HEK293 (cell line): ENCODE data around the gene ADAMTS17.

Source experiments
- CTCF ChIA-PET: fragments of 350-600 bp; formaldehyde crosslinking; extraction: SDS; loops from one replicate; lab custom pipeline; 2021; ENCODE audit warnings: antibody characterized with exemption; lab: Yijun Ruan, JAX
- POLR2A ChIA-PET: fragments of 300-600 bp; formaldehyde crosslinking; extraction: SDS; loops from one replicate; lab custom pipeline; 2020; ENCODE audit warnings: antibody characterized with exemption, inconsistent platforms; lab: Yijun Ruan, JAX
- H3K27ac ChIP-seq: fragments of 200-500 bp; sonication (Bioruptor generic); 2 replicates; pipeline ENCODE4 v1.5.1; 2014; ENCODE audit warnings: low read depth, low read length, control low read depth, inconsistent platforms; ENCODE audit errors: extremely low read depth
- H3K36me3 ChIP-seq, 2 experiments: fragments of 200-500 bp in 1 of 2; sonication (Bioruptor generic) in 1 of 2; 1 replicate in 1 of 2; 2 replicates in 1 of 2; pipeline ENCODE4 v1.5.1; 2014 to 2017; ENCODE audit warnings: inconsistent platforms in 2 of 2, low read length in 2 of 2; ENCODE audit not compliant: control insufficient read depth in 2 of 2, insufficient read depth in 1 of 2
- H3K4me1 ChIP-seq: fragments of 200-500 bp; sonication (Bioruptor generic); 2 replicates; pipeline ENCODE4 v1.5.1; 2014; ENCODE audit warnings: mild to moderate bottlenecking, low read length, inconsistent platforms; ENCODE audit not compliant: control insufficient read depth, insufficient read depth
- H3K4me3 ChIP-seq: 2 replicates; pipeline ENCODE4 v1.5.1; 2011; ENCODE audit warnings: low read depth, mild to moderate bottlenecking, control low read depth, low read length, moderate library complexity
- H3K9me3 ChIP-seq: fragments of 200-500 bp; sonication (Bioruptor generic); 2 replicates; pipeline ENCODE4 v1.5.1; 2014; ENCODE audit warnings: low read depth, low read length, inconsistent platforms; ENCODE audit not compliant: control insufficient read depth, insufficient read depth
- HIC1 ChIP-seq: fragments of 450-650 bp; formaldehyde crosslinking; IDR thresholded peaks from 2 replicates; pipeline ENCODE4 v1.5.1; 2016; ENCODE audit warnings: missing biosample characterization, missing genetic modification characterization
- PRDM1 ChIP-seq: fragments of 450-650 bp; formaldehyde crosslinking; IDR thresholded peaks from 2 replicates; pipeline ENCODE4; 2016; ENCODE audit warnings: missing biosample characterization, missing genetic modification characterization
- PRDM6 ChIP-seq: fragments of 450-650 bp; formaldehyde crosslinking; IDR thresholded peaks from 2 replicates; pipeline ENCODE4 v1.5.1; 2017; ENCODE audit warnings: missing biosample characterization, missing genetic modification characterization
- SCRT1 ChIP-seq: fragments of 450-650 bp; formaldehyde crosslinking; IDR thresholded peaks from 2 replicates; pipeline ENCODE4 v1.5.1; 2016; ENCODE audit warnings: missing biosample characterization, missing genetic modification characterization, borderline replicate concordance
- SCRT2 ChIP-seq: fragments of 450-650 bp; formaldehyde crosslinking; IDR thresholded peaks from 2 replicates; pipeline ENCODE4 v1.5.1; 2016; ENCODE audit warnings: missing biosample characterization, missing genetic modification characterization
- ZBTB48 ChIP-seq: fragments of 450-650 bp; formaldehyde crosslinking; IDR thresholded peaks from 2 replicates; pipeline ENCODE4 v1.5.1; 2016; ENCODE audit warnings: missing biosample characterization, missing genetic modification characterization
- ZNF184 ChIP-seq: fragments of 450-650 bp; IDR thresholded peaks from 2 replicates; pipeline ENCODE4 v1.5.1; 2018; ENCODE audit warnings: missing biosample characterization, mild to moderate bottlenecking, missing genetic modification characterization
- ZNF202 ChIP-seq: fragments of 450-650 bp; formaldehyde crosslinking; IDR thresholded peaks from 2 replicates; pipeline ENCODE4 v1.5.1; 2016; ENCODE audit warnings: missing biosample characterization, missing genetic modification characterization, borderline replicate concordance
- ZNF239 ChIP-seq: fragments of 450-650 bp; formaldehyde crosslinking; IDR thresholded peaks from 2 replicates; pipeline ENCODE4 v1.5.1; 2016; ENCODE audit warnings: missing biosample characterization, missing genetic modification characterization
- ZNF24 ChIP-seq: fragments of 450-650 bp; formaldehyde crosslinking; IDR thresholded peaks from 2 replicates; pipeline ENCODE4 v1.5.1; 2016; ENCODE audit warnings: missing biosample characterization, missing genetic modification characterization
- ZNF292 ChIP-seq: fragments of 450-650 bp; formaldehyde crosslinking; IDR thresholded peaks from 2 replicates; pipeline ENCODE4 v1.5.1; 2016; ENCODE audit warnings: low read depth, missing biosample characterization, missing genetic modification characterization, borderline replicate concordance
- ZNF354C ChIP-seq: fragments of 450-650 bp; formaldehyde crosslinking; IDR thresholded peaks from 2 replicates; pipeline ENCODE4 v1.5.1; 2016; ENCODE audit warnings: missing biosample characterization, missing genetic modification characterization, low read depth, borderline replicate concordance
- ZNF404 ChIP-seq: fragments of 450-650 bp; formaldehyde crosslinking; IDR thresholded peaks from 2 replicates; pipeline ENCODE4 v1.5.1; 2017; ENCODE audit warnings: missing biosample characterization, missing genetic modification characterization
- ZNF473 ChIP-seq: fragments of 450-650 bp; formaldehyde crosslinking; IDR thresholded peaks from 2 replicates; pipeline ENCODE4 v1.5.1; 2017; ENCODE audit warnings: missing biosample characterization, missing genetic modification characterization
- ZNF514 ChIP-seq: fragments of 450-650 bp; formaldehyde crosslinking; IDR thresholded peaks from 2 replicates; pipeline ENCODE4 v1.5.1; 2016; ENCODE audit warnings: missing biosample characterization, missing genetic modification characterization
- ZNF549 ChIP-seq: fragments of 450-650 bp; IDR thresholded peaks from 2 replicates; pipeline ENCODE4 v1.5.1; 2018; ENCODE audit warnings: missing biosample characterization, missing genetic modification characterization, mild to moderate bottlenecking, inconsistent platforms, moderate library complexity
- ZNF555 ChIP-seq: fragments of 450-650 bp; formaldehyde crosslinking; conservative IDR thresholded peaks from 2 replicates; pipeline ENCODE4 v1.5.1; 2017; ENCODE audit warnings: missing biosample characterization, mild to moderate bottlenecking, missing genetic modification characterization, inconsistent platforms
- ZNF571 ChIP-seq: fragments of 450-650 bp; formaldehyde crosslinking; IDR thresholded peaks from 2 replicates; pipeline ENCODE4 v1.5.0; 2017; ENCODE audit warnings: missing biosample characterization, missing genetic modification characterization
- ZNF623 ChIP-seq: fragments of 450-650 bp; formaldehyde crosslinking; IDR thresholded peaks from 2 replicates; pipeline ENCODE4 v1.5.1; 2016; ENCODE audit warnings: missing biosample characterization, missing genetic modification characterization
- ZNF654 ChIP-seq: fragments of 450-650 bp; formaldehyde crosslinking; IDR thresholded peaks from 2 replicates; pipeline ENCODE4 v1.5.1; 2016; ENCODE audit warnings: low read depth, missing biosample characterization, missing genetic modification characterization
- ZNF658 ChIP-seq: fragments of 450-650 bp; formaldehyde crosslinking; IDR thresholded peaks from 2 replicates; pipeline ENCODE4; 2016; ENCODE audit warnings: missing biosample characterization, missing genetic modification characterization
- ZNF664 ChIP-seq: fragments of 450-650 bp; formaldehyde crosslinking; IDR thresholded peaks from 2 replicates; pipeline ENCODE4 v1.5.1; 2016; ENCODE audit warnings: missing biosample characterization, missing genetic modification characterization
- ZNF76 ChIP-seq: fragments of 450-650 bp; formaldehyde crosslinking; IDR thresholded peaks from 2 replicates; pipeline ENCODE4; 2016; ENCODE audit warnings: low read depth, missing biosample characterization, missing genetic modification characterization, borderline replicate concordance
- TF ChIP-seq, protein P1 (sequence below): fragments of 450-650 bp; formaldehyde crosslinking; optimal IDR thresholded peaks from 2 replicates; pipeline ENCODE3; 2016; ENCODE audit warnings: missing biosample characterization, mild to moderate bottlenecking, missing genetic modification characterization

The ADAMTS17 gene

DNA sequence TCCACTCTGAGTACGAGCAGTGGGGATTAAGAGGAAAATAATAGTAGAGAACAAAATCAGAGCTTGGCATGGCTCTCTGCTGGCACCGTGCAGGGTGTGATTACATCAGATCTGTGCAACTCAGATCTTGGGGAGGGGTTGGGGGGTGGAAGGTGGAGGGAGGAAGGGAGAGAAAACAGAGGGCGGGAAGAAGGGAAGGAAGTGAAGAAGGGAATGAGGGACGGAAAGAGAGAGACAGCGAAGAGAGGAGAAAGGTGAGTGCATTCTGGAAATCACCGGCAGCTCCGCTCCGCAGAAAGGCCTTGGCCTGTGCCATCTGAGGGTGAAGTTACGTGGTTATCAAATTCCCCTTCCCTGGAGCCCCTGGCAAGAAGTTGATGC, 31.0 kb upstream of the ADAMTS17 start:
- POLR2A ChIA-PET: no interaction called here
- no peaks in the 10 kb centered on the region; the same call in none of the 2 replicates for H3K9me3 ChIP-seq
- no peak overlapping the region for H3K27ac ChIP-seq
- TF ChIP-seq ZNF555 (tag by site-specific recombination) (no peak), ZNF571 (tag by site-specific recombination) (no peak), ZNF623 (tag by site-specific recombination) (no peak), ZNF549 (no peak), ZNF239 (tag by site-specific recombination) (no peak), ZNF658 (no peak), PRDM6 (no peak), ZNF473 (tag by site-specific recombination) (no peak), HIC1 (tag by site-specific recombination) (no peak), ZNF654 (no peak), ZNF24 (tag by site-specific recombination) (no peak), ZNF292 (no peak), ZNF184 (tag by site-specific recombination) (no peak), ZNF354C (tag by site-specific recombination) (no peak), ZNF514 (tag by site-specific recombination) (no peak)
- no peaks in the 10 kb centered on the region for H3K4me1 ChIP-seq
- CTCF ChIA-PET: interaction anchor here (1.0 kb wide), 1 partner anchor 23 kb away, joined by 3 read pairs; no protein-coding TSS in a partner anchor
- no peak overlapping the region for H3K4me3 ChIP-seq
- no peaks in the 10 kb centered on the region for H3K36me3 ChIP-seq

DNA sequence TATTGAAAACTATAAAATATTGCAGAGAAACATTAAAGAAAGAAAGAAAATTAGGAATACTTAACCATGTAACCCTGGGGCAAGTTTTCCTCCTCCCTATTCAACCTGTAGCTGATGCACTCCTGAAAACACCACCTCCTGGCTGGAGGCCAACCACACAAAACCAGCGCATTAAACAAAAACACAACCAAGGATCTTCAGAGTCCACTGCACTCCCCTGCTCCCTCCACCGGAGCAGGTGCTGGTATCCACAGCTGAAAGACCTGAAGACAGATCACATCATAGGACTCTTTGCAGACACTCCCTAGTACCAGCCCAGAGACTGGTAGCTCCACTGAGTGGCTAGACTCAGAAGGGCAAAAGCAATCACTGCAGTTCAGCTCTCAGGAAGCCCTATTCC, 13.6 kb upstream of the ADAMTS17 start:
- TF ChIP-seq ZNF76 (tag by site-specific recombination): no peak
- TF ChIP-seq ZBTB48 (tag by site-specific recombination): peak; percentile 88
- TF ChIP-seq SCRT1 (tag by site-specific recombination): peak; percentile 87; the same call in 1 of the 2 replicates
- TF ChIP-seq, protein P1, sequence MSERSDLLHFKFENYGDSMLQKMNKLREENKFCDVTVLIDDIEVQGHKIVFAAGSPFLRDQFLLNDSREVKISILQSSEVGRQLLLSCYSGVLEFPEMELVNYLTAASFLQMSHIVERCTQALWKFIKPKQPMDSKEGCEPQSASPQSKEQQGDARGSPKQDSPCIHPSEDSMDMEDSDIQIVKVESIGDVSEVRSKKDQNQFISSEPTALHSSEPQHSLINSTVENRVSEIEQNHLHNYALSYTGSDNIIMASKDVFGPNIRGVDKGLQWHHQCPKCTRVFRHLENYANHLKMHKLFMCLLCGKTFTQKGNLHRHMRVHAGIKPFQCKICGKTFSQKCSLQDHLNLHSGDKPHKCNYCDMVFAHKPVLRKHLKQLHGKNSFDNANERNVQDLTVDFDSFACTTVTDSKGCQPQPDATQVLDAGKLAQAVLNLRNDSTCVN: no peak
- no peak for TF ChIP-seq ZNF202 (tag by site-specific recombination)
- no peak for TF ChIP-seq PRDM1
- peak; percentile 85 for TF ChIP-seq SCRT2
- TF ChIP-seq ZNF664 (tag by site-specific recombination): no peak
- no peak for TF ChIP-seq ZNF404 (tag by site-specific recombination)
- TF ChIP-seq, all 188 proteins: peak for 3
- H3K27ac ChIP-seq: no peak overlapping the region
- POLR2A ChIA-PET: no interaction called here
- CTCF ChIA-PET: interaction anchor here (0.9 kb wide), 1 partner anchor 1083 kb away, joined by 5 read pairs; no protein-coding TSS in a partner anchor
- H3K36me3 ChIP-seq: no peaks in the 10 kb centered on the region
- H3K9me3 ChIP-seq: no peaks in the 10 kb centered on the region
- no peaks in the 10 kb centered on the region for H3K4me1 ChIP-seq
- no peak overlapping the region for H3K4me3 ChIP-seq
